HEK293 (cell line): Measurements from ENCODE around the gene HDAC11.

ENCODE experiments used
- ZNF335 ChIP-seq: fragments of 450-650 bp; formaldehyde crosslinking; conservative IDR thresholded peaks from 2 replicates; pipeline ENCODE4 v1.5.1; 2016; ENCODE audit warnings: missing biosample characterization, missing genetic modification characterization
- TF ChIP-seq, protein P1 (sequence below): fragments of 450-650 bp; formaldehyde crosslinking; IDR thresholded peaks from 2 replicates; pipeline ENCODE4 v1.5.1; 2016; ENCODE audit warnings: missing biosample characterization, missing genetic modification characterization
- TF ChIP-seq, protein P2 (sequence below): fragments of 450-650 bp; formaldehyde crosslinking; IDR thresholded peaks from 2 replicates; pipeline ENCODE4 v1.5.1; 2016; ENCODE audit warnings: missing biosample characterization, missing genetic modification characterization, low read depth
- TF ChIP-seq, protein P3 (sequence below): fragments of 450-650 bp; formaldehyde crosslinking; IDR thresholded peaks from 2 replicates; pipeline ENCODE4 v1.5.1; 2016; ENCODE audit warnings: missing biosample characterization, missing genetic modification characterization

DNA sequence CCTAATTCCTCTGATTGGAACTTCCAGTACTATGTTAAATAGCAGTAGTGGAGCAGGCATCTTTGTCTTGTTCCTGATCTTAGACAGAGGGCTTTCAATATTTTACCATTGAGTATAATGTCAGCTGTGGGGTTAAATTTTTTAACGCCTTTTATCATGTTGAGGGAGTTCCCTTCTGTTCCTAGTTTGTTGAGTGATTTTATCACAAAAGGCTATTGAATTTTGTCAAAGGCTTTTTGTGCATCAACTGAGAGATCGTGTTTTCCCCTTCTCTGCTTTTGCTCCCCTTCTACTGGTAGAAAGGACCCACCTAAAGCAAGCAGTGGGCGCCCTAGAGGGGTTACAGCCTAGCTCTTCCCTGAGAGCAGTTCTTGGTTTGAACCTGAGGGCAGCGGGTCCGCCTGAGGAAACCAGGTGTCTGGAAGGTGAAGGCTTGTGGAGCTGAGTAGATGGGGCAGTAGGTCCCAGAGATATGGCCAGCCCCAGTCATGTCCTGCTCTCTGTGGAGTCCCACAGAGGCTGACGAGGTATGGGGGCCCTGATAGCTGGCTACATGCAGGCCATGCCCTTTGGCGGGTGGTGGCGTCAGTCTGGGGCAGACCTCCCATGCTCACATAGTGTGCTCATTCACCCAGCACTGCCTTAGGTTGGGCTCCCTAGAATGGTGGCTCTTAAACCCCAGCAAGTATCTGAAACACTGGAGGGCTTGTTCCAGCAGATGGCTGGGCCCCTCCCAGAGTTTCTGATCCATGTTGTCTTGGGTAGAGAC, 11.3 kb downstream of the HDAC11 start:
- TF ChIP-seq, protein P1, sequence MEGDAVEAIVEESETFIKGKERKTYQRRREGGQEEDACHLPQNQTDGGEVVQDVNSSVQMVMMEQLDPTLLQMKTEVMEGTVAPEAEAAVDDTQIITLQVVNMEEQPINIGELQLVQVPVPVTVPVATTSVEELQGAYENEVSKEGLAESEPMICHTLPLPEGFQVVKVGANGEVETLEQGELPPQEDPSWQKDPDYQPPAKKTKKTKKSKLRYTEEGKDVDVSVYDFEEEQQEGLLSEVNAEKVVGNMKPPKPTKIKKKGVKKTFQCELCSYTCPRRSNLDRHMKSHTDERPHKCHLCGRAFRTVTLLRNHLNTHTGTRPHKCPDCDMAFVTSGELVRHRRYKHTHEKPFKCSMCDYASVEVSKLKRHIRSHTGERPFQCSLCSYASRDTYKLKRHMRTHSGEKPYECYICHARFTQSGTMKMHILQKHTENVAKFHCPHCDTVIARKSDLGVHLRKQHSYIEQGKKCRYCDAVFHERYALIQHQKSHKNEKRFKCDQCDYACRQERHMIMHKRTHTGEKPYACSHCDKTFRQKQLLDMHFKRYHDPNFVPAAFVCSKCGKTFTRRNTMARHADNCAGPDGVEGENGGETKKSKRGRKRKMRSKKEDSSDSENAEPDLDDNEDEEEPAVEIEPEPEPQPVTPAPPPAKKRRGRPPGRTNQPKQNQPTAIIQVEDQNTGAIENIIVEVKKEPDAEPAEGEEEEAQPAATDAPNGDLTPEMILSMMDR: no peak
- TF ChIP-seq, protein P2, sequence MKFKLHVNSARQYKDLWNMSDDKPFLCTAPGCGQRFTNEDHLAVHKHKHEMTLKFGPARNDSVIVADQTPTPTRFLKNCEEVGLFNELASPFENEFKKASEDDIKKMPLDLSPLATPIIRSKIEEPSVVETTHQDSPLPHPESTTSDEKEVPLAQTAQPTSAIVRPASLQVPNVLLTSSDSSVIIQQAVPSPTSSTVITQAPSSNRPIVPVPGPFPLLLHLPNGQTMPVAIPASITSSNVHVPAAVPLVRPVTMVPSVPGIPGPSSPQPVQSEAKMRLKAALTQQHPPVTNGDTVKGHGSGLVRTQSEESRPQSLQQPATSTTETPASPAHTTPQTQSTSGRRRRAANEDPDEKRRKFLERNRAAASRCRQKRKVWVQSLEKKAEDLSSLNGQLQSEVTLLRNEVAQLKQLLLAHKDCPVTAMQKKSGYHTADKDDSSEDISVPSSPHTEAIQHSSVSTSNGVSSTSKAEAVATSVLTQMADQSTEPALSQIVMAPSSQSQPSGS (tag by site-specific recombination): no peak
- TF ChIP-seq, protein P3, sequence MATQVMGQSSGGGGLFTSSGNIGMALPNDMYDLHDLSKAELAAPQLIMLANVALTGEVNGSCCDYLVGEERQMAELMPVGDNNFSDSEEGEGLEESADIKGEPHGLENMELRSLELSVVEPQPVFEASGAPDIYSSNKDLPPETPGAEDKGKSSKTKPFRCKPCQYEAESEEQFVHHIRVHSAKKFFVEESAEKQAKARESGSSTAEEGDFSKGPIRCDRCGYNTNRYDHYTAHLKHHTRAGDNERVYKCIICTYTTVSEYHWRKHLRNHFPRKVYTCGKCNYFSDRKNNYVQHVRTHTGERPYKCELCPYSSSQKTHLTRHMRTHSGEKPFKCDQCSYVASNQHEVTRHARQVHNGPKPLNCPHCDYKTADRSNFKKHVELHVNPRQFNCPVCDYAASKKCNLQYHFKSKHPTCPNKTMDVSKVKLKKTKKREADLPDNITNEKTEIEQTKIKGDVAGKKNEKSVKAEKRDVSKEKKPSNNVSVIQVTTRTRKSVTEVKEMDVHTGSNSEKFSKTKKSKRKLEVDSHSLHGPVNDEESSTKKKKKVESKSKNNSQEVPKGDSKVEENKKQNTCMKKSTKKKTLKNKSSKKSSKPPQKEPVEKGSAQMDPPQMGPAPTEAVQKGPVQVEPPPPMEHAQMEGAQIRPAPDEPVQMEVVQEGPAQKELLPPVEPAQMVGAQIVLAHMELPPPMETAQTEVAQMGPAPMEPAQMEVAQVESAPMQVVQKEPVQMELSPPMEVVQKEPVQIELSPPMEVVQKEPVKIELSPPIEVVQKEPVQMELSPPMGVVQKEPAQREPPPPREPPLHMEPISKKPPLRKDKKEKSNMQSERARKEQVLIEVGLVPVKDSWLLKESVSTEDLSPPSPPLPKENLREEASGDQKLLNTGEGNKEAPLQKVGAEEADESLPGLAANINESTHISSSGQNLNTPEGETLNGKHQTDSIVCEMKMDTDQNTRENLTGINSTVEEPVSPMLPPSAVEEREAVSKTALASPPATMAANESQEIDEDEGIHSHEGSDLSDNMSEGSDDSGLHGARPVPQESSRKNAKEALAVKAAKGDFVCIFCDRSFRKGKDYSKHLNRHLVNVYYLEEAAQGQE: no peak
- no peak for TF ChIP-seq ZNF335
